ENCODE results near the gene TMEM9. TPM values are rescaled to one million over a fixed set of nuclear protein-coding genes. Genes with fewer than 3 reads are reported as not detected.

Gene TMEM9
- 88.1 TPM for polyA plus RNA-seq (2013, experiment 1 of 2; ENCODE audit: insufficient read length)
- 90.1 TPM for polyA plus RNA-seq (2013, experiment 2 of 2; ENCODE audit: insufficient read length)

GRCh38 chr1:201154389-201155165 lies at the start of gene TMEM9:
TSS of gene TMEM9 (minus strand) at chr1:201154474. CDS start at chr1:201153923, 551 bp downstream.
- peak; percentile 95 for DNase-seq

- no peak for DNase-seq
Measured at GRCh38 chr1:201198598-201198997, 44.3 kb upstream of the TMEM9 start.

- no peak for DNase-seq
Measured at GRCh38 chr1:201194046-201194445, 39.8 kb upstream of the TMEM9 start.

DNA sequence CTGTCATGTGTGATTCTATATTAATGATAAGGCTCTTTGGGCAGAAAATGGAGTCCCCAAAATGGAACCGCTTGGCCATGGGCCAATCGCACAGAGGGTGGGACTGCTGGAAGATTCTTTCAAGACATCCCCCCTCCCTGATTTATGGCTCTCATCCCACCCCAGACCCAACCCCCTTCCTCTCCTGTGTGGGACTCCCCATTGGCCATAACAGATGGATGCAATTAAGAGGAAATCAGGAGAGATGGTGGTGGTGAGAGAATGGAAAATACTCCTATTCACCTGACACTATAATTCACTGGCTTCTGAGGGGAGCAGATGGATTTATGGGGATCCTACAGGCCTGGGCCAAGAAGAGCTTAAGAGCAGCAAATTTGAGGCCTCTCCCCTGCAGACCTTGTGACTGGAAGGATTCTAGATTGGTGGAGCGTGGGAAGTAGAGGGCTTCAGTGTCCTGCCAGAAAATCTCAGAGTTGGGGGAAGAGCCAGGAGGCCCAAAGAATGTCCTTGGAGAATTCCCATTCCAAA lies 38.1 kb upstream of the TMEM9 start:
- peak; percentile 95 for DNase-seq

DNA sequence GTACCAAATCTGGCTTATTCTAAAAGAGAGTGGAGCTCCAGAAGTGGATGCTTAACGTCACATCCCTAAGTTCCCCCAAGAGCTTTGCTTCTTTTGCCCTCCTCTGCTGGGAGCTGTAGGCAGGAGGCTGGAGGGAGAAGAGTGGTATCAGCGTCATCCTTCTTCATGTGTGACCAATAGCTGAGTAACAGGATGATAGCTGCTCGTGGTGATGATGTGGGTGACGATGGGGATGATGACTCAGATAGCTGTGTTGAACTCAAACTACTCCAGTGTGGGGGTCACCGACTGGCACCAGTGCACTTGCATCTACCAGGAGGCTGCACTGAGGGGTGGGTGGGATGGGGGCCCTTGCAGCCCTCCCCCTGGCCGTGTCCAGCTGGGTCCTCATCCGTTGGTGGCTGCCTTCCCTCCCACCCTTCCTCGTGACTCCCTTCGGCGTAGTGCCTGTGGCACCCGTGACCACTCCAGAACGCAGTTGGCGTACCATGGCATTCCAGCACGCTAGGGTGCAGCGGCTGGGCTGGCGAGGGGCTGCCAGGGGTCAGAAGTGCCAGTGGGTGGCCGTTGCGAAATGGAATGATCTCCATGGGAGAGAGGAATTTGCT lies 37.5 kb upstream of the TMEM9 start:
- peak; percentile 94 for DNase-seq

- no peak for DNase-seq
Measured at GRCh38 chr1:201190624-201191051, 36.4 kb upstream of the TMEM9 start, which contains the start of gene IGFN1. TSS of gene IGFN1 (plus strand) at chr1:201190824. CDS start at chr1:201193294, 2,470 bp downstream.

DNA sequence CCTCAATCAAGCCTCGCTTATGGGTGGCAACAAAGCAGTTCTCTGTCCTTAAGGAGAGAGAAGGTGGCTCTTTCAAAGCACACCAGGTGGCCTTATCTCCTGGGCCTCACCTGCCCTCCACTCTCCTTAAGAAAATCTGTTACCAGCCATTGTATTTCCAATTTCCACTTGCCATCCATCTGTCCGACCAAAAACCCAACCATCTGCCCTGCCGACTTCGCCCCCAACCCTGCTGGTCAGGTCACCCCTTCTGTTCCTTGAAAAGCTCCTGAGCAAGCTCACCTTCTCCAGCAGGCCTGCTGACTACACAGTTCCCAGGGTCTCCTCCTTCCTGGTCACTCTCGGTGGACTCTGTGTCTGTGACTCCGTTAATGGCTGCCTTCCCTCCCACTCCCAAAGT lies 35.7 kb upstream of the TMEM9 start:
- DNase-seq, result no peak

- DNase-seq, result no peak
Measured at GRCh38 chr1:201189085-201189484, 34.8 kb upstream of the TMEM9 start.

DNA sequence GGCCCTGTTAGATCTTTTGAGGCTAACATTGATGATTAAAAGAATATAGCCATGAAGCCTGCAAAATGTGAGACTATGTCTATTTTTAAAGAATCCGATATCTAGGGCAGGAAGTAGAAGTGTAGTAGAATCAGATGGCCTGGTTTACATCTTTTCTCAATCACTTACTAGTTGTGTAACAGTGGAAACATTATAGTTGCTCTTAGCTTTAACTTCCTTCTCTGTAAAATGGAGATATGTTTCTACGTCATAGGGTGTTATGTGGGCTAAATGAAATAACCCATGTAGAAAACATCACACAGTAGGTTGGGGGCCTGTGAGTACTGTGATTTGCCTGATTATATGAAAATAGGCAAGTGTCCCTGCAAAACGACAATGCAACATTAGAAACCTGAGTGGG lies 31.9 kb upstream of the TMEM9 start:
- no peak for DNase-seq

DNA sequence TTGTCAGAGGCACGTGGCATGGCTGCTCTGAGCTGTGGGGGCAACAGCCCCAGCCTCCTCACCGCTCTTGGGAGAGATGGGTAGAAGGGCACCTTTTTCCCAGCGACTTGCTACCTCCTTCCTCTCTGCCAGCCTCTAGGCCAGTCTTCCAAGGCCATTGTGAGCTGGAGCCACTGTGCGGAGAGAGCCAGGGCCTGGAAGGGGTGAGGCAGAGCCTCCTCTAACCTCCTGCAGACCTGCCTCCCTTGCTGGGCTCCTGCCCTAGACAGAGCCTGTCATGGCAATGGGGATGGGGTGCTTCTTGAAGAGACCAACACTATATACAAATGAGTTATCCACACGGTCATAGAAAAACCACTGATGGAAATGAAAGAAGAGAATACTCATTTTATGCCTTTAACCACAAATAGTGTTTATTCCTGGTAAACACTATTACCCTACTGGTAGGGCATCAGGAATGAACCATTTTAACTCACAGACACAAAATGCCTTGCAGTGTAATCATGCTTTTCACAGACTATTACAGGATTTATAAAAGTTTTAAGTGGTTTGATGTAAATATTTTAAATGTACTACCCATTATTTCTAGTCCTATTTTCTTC lies 31.4 kb upstream of the TMEM9 start:
- DNase-seq, result no peak

- DNase-seq, result no peak
Measured at GRCh38 chr1:201185123-201185453, 30.8 kb upstream of the TMEM9 start.

GRCh38 chr1:201184307-201185122 lies 30.2 kb upstream of the TMEM9 start:
- peak; percentile 89 for DNase-seq

GRCh38 chr1:201183753-201184152 lies 29.5 kb upstream of the TMEM9 start:
- DNase-seq, result peak; percentile 13

- DNase-seq, result no peak
Measured at GRCh38 chr1:201183209-201183608, 28.9 kb upstream of the TMEM9 start.

- DNase-seq, result no peak
Measured at GRCh38 chr1:201181726-201182125, 27.5 kb upstream of the TMEM9 start.

DNA sequence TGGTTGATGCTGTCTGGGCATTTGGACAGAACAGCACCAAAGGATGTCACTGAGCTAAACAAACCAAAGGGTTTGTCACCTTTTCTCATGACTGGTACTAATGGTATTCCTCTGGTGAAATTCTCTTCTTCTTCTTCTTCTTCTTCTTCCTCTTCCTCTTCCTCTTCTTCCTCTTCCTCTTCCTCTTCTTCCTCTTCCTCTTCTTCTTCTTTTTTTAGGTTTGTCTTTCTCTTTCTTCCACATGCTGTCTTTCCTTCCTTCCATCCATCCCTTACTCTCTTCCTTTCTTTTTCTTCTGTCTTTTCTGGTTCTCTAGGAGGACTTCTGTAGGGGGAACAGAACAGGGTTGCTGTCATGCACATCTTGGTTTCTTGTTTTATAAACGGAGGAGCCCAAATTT lies 27.0 kb upstream of the TMEM9 start:
- no peak for DNase-seq

- no peak for DNase-seq
Measured at GRCh38 chr1:201180901-201181300, 26.6 kb upstream of the TMEM9 start.

DNA sequence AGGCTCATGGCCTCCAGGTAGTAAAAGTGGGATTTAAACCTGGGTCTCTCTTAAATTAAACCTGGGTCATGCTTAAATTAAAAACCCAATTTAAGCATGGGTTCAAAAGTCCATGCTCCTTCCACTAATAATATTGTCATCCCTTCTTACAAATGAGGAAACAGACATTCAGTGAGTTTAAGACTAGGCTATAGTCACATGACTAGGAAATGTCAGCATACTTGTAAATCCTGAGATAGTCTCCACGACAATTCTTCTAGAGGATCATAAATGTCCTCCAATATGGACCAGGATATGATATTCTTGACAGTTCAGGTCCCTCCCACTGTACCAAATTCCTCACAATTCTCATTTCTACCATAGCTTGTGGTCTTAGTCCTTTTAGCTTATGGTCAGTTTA lies 25.9 kb upstream of the TMEM9 start:
- DNase-seq, result no peak

DNA sequence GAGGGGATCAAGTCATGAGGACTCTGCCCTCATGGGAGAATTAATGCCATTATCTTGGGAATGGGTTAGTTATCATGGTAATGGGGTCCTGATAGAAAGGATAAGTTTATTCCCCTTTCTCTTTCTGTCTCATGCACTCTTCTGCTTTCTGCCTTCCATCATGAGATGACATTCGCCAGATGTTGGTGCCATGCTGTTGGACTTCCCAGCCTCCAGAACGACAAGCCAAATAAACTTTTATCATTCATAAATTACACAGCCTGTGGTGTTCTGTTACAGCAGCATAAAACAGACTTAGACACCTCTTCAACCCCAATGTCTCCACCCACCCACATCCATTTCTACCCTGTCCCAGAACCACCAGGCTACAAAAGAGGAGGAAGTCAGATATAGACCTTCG lies 24.4 kb upstream of the TMEM9 start:
- DNase-seq, result no peak

GRCh38 chr1:201176940-201177339 lies 22.7 kb upstream of the TMEM9 start:
- DNase-seq, result peak; percentile 25

DNA sequence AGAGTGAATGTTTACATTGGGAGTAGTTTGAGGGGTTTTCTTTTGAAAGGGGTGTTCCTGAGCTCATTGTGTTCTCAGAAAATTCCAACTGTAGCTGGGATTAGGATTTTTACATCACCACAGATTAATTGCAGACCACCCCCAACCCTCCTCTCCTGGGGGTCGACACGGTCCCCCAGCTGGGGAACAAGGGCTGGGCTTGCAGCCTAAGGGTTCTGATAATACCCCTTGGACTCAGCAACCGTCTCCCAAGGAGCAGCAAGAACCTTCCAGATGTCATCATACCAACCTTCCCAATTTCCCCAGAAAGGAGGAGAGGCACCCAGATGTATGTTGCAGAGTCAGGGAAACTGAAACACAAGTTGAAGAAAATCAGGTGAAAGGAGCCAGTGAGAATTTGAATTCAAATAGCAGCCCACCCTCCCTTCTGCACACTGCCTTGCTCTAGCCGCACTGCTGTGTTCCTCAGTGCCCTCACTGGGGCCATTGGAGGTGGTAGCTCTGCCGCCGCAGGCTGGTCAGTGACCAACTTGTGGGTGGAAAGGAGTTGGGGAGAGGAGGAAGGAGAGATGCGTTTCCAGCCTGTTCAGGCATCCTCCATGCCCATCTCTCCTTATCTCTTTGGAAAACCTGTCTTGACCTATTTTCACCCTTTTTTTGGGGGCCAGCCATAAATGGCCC lies 21.7 kb upstream of the TMEM9 start:
- DNase-seq, result no peak

DNA sequence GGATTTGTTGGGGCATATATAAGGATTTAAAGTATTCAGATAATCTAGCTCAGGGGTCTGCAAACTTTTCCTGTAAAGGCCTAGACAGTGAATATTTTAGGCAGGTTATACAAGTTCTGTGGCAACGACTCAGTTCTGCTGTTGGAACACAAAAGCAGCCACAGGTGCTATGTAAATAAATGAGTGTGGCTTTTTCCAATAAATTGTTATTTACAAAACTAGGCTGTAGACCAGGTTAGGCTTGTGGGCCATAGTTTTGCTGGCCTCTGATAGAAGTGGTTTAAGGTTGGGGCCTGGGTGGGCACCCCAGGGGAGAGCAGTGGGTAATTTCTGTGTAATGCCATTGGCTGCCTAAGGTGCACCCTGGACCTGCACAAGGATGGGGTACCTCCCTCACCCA lies 19.5 kb upstream of the TMEM9 start:
- no peak for DNase-seq

All from fibroblast of skin of abdomen (primary cell).